MM.1S (cell line): Measurements from ENCODE around the gene LIN7A.

Experiments
- DNase-seq: peaks from one replicate; pipeline ENCODE4 v3.0.0-alpha.2; 2015
- H2AFZ ChIP-seq: fragments of 300-600 bp; sonication (generic); 2 replicates; pipeline ENCODE4 v1.6.0; 2016; ENCODE audit warnings: antibody characterized with exemption, low read length
- H3F3A ChIP-seq: fragments of 300-600 bp; sonication (generic); 2 replicates; pipeline ENCODE4 v1.6.1; 2016; ENCODE audit warnings: mild to moderate bottlenecking, antibody characterized with exemption, low read length, moderate library complexity, mixed read lengths; ENCODE audit not compliant: insufficient read depth
- H3K27ac ChIP-seq: fragments of 300-600 bp; sonication (generic); 2 replicates; pipeline ENCODE4 v1.5.1; 2016; ENCODE audit warnings: mild to moderate bottlenecking, low read length
- H3K27me3 ChIP-seq: fragments of 300-600 bp; sonication (generic); replicated peaks from 2 replicates; pipeline ENCODE4 v1.6.0; 2016; ENCODE audit warnings: low read length; ENCODE audit not compliant: insufficient read depth
- H3K36me3 ChIP-seq: fragments of 300-600 bp; sonication (generic); replicated peaks from 2 replicates; pipeline ENCODE4 v1.6.1; 2016; ENCODE audit warnings: mild to moderate bottlenecking, low read length, mixed read lengths; ENCODE audit not compliant: insufficient read depth
- H3K4me1 ChIP-seq: fragments of 300-600 bp; sonication (generic); 2 replicates; pipeline ENCODE4 v1.6.1; 2016; ENCODE audit warnings: low read length, mixed read lengths
- H3K4me2 ChIP-seq: fragments of 300-600 bp; sonication (generic); 2 replicates; pipeline ENCODE4 v1.6.0; 2016; ENCODE audit warnings: low read depth, low read length
- H3K4me3 ChIP-seq: fragments of 300-600 bp; sonication (generic); 2 replicates; pipeline ENCODE4 v1.5.1; 2016; ENCODE audit warnings: low read length, mixed read lengths
- H3K79me2 ChIP-seq: fragments of 300-600 bp; sonication (generic); 2 replicates; pipeline ENCODE4 v1.6.1; 2016; ENCODE audit warnings: mixed run types, low read length, mixed read lengths
- H3K9ac ChIP-seq: fragments of 300-600 bp; sonication (generic); 2 replicates; pipeline ENCODE4 v1.6.1; 2016; ENCODE audit warnings: low read length, mixed read lengths
- H3K9me2 ChIP-seq: fragments of 300-600 bp; sonication (generic); replicated peaks from 2 replicates; pipeline ENCODE4 v1.6.1; 2016; ENCODE audit warnings: mild to moderate bottlenecking, low read length, mixed read lengths; ENCODE audit not compliant: insufficient read depth
- H3K9me3 ChIP-seq: fragments of 300-600 bp; sonication (generic); replicated peaks from 2 replicates; pipeline ENCODE4 v1.6.1; 2016; ENCODE audit warnings: mild to moderate bottlenecking, low read length, mixed read lengths; ENCODE audit not compliant: insufficient read depth
- H4K20me1 ChIP-seq: fragments of 300-600 bp; sonication (generic); 2 replicates; pipeline ENCODE4 v1.6.1; 2016; ENCODE audit warnings: mild to moderate bottlenecking, low read length, moderate library complexity, mixed read lengths; ENCODE audit not compliant: insufficient read depth
- CTCF ChIP-seq: fragments of 300-600 bp; sonication (generic); IDR thresholded peaks from 2 replicates; pipeline ENCODE4 v1.5.1; 2016; ENCODE audit warnings: antibody characterized with exemption, low read length, mixed read lengths
- EZH2 ChIP-seq: fragments of 300-600 bp; sonication (generic); optimal IDR thresholded peaks from 2 replicates; pipeline ENCODE3; 2017; ENCODE audit warnings: low read depth, mild to moderate bottlenecking, antibody characterized with exemption, low read length, mixed read lengths
- EZH2phosphoT487 ChIP-seq: fragments of 300-600 bp; sonication (generic); IDR thresholded peaks from 2 replicates; pipeline ENCODE4 v1.6.1; 2018; ENCODE audit warnings: antibody characterized with exemption, low read length

Gene LIN7A

GRCh38 chr12:80979251-80979650 lies 41.5 kb upstream of the LIN7A start:
- H2AFZ ChIP-seq: no peak overlapping the region
- H3K27ac ChIP-seq: no peak overlapping the region
- H3K9me3 ChIP-seq: no peaks in the 10 kb centered on the region
- no peak for TF ChIP-seq CTCF
- TF ChIP-seq EZH2: no peak
- TF ChIP-seq EZH2phosphoT487: no peak
- H3K36me3 ChIP-seq: no peaks in the 10 kb centered on the region
- no peaks in the 10 kb centered on the region for H4K20me1 ChIP-seq
- no peaks in the 10 kb centered on the region for H3K4me1 ChIP-seq
- DNase-seq: no peak
- H3F3A ChIP-seq: no peaks in the 10 kb centered on the region
- no peak overlapping the region for H3K9ac ChIP-seq
- H3K79me2 ChIP-seq: no peaks in the 10 kb centered on the region
- no peak overlapping the region for H3K4me2 ChIP-seq
- H3K27me3 ChIP-seq: no peaks in the 10 kb centered on the region
- H3K9me2 ChIP-seq: no peaks in the 10 kb centered on the region
- no peak overlapping the region for H3K4me3 ChIP-seq

GRCh38 chr12:80977346-80977745 lies 39.6 kb upstream of the LIN7A start:
- H4K20me1 ChIP-seq: no peaks in the 10 kb centered on the region
- H3K36me3 ChIP-seq: no peaks in the 10 kb centered on the region
- no peak overlapping the region for H3K4me3 ChIP-seq
- TF ChIP-seq EZH2phosphoT487 (no peak), EZH2 (no peak), CTCF (no peak)
- H3K4me1 ChIP-seq: no peaks in the 10 kb centered on the region
- no peak overlapping the region for H2AFZ ChIP-seq
- H3K9me3 ChIP-seq: no peaks in the 10 kb centered on the region
- no peak overlapping the region for H3K9ac ChIP-seq
- no peaks in the 10 kb centered on the region for H3K27me3 ChIP-seq
- no peak overlapping the region for H3K27ac ChIP-seq
- DNase-seq: no peak
- H3F3A ChIP-seq: no peaks in the 10 kb centered on the region
- no peaks in the 10 kb centered on the region for H3K9me2 ChIP-seq
- H3K4me2 ChIP-seq: no peak overlapping the region
- no peaks in the 10 kb centered on the region for H3K79me2 ChIP-seq

- H3K9me3 ChIP-seq: no peaks in the 10 kb centered on the region
- no peaks in the 10 kb centered on the region for H4K20me1 ChIP-seq
- no peaks in the 10 kb centered on the region for H3K27me3 ChIP-seq
- no peaks in the 10 kb centered on the region for H3K9me2 ChIP-seq
- no peaks in the 10 kb centered on the region for H3F3A ChIP-seq
- no peak for TF ChIP-seq EZH2
- TF ChIP-seq EZH2phosphoT487: no peak
- no peak for TF ChIP-seq CTCF
- no peak overlapping the region for H3K4me3 ChIP-seq
- H3K27ac ChIP-seq: no peak overlapping the region
- H3K79me2 ChIP-seq: no peaks in the 10 kb centered on the region
- H2AFZ ChIP-seq: no peak overlapping the region
- no peak overlapping the region for H3K9ac ChIP-seq
- DNase-seq: no peak
- H3K4me2 ChIP-seq: no peak overlapping the region
- no peaks in the 10 kb centered on the region for H3K36me3 ChIP-seq
- H3K4me1 ChIP-seq: no peaks in the 10 kb centered on the region
Measured at GRCh38 chr12:80968326-80968725, 30.6 kb upstream of the LIN7A start.
